Measurements from ENCODE around the gene FOXA2. TPM values are rescaled to one million over a fixed set of nuclear protein-coding genes. Genes with fewer than 3 reads are reported as not detected.

The FOXA2 gene
- polyA plus RNA-seq, 3 donors, result not detected

DNA sequence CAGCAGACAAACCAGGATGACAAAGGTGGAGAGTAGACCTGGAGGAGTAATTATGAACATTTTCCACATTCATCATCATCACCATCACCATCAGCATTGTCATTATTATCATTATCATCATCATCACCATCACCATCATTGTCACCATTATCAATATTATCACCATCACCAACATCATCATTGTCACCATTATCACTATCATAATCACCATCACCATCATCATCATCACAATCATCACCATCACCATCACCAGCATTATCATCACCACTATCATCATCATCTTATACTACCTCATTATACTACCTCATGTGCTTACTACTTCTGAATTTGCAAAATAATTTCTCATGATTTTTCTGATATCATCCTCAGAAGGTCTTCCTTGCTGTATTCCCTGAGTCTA, 39.3 kb downstream of the FOXA2 start:
- no peak overlapping the region for H2AFZ ChIP-seq (ENCODE audit: insufficient read depth, low read depth, low read length, poor library complexity, severe bottlenecking)
- H3K4me2 ChIP-seq (replicated peaks; ENCODE audit: extremely low read depth, low read length, poor library complexity, severe bottlenecking), result no peak overlapping the region
- intact Hi-C loops (cut with micrococcal nuclease), result no loop called here
- H3K4me1 Mint-ChIP-seq, result no peaks in the 10 kb centered on the region
- no peaks in the 10 kb centered on the region for H3K79me2 ChIP-seq (ENCODE audit: insufficient read depth, low read length)
- peaks cover 0 to 4% of the 10 kb centered on the region in 2 donors for H3K27me3 ChIP-seq (ENCODE audit: control insufficient read depth in 2 of 2, insufficient read depth in 2 of 2, low read length in 2 of 2)
- no peak overlapping the region for H3K27ac Mint-ChIP-seq
- no peaks in the 10 kb centered on the region for H3K9me3 ChIP-seq (replicated peaks in 1 of 2; ENCODE audit: control insufficient read depth in 1 of 2, insufficient read depth in 1 of 2, low read length in 2 of 2)
- no peak overlapping the region for H3K9ac ChIP-seq (ENCODE audit: insufficient read depth, low read length, poor library complexity, severe bottlenecking)
- TF ChIP-seq, protein P1, sequence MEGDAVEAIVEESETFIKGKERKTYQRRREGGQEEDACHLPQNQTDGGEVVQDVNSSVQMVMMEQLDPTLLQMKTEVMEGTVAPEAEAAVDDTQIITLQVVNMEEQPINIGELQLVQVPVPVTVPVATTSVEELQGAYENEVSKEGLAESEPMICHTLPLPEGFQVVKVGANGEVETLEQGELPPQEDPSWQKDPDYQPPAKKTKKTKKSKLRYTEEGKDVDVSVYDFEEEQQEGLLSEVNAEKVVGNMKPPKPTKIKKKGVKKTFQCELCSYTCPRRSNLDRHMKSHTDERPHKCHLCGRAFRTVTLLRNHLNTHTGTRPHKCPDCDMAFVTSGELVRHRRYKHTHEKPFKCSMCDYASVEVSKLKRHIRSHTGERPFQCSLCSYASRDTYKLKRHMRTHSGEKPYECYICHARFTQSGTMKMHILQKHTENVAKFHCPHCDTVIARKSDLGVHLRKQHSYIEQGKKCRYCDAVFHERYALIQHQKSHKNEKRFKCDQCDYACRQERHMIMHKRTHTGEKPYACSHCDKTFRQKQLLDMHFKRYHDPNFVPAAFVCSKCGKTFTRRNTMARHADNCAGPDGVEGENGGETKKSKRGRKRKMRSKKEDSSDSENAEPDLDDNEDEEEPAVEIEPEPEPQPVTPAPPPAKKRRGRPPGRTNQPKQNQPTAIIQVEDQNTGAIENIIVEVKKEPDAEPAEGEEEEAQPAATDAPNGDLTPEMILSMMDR (IDR thresholded peaks at IDR 0.05), result no peak
- DNase-seq, result no peak
- no peaks in the 10 kb centered on the region for H3K4me1 ChIP-seq (ENCODE audit: control insufficient read depth in 1 of 2, insufficient read depth in 2 of 2, low read length in 2 of 2)
- no peak overlapping the region for H3K27ac ChIP-seq (ENCODE audit: low read depth in 1 of 2, low read length in 2 of 2)
- H3K36me3 ChIP-seq (replicated peaks in 1 of 2; ENCODE audit: control insufficient read depth in 1 of 2, insufficient read depth in 2 of 2, low read length in 2 of 2), result no peaks in the 10 kb centered on the region
- H3K27me3 Mint-ChIP-seq (ENCODE audit: low read depth in 3 of 3), result peaks cover 3 to 9% (median 8%) of the 10 kb centered on the region in 3 donors
- no peak overlapping the region for H3K4me3 Mint-ChIP-seq
- no peak overlapping the region for H3K4me3 ChIP-seq (replicated peaks in 1 of 3; ENCODE audit: low read depth in 2 of 3, low read length in 3 of 3)
- peaks cover 0 to 4% (median 0%) of the 10 kb centered on the region in 7 donors for H3K9me3 Mint-ChIP-seq
- no peaks in the 10 kb centered on the region for H4K20me1 ChIP-seq (ENCODE audit: insufficient read depth, low read length)
- no peaks in the 10 kb centered on the region for H3K36me3 Mint-ChIP-seq

DNA sequence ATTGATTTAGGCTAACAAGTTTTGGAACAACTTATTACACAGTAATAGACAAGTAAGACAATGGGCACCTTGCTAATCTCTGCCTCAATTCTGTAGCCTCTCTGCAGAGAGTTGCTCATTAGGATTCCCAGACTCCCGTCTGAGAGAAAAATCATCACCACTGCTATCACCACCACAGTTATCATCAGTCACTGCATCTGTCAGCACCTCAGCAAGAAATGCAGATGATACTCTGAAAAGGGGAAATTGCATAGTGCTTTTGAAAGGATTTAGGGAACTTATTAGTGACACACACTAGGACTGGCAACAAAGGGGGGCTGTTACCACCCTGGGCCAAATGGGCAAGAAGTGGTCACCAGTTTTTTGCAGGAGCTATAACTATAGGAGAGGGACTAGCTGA, 39.9 kb downstream of the FOXA2 start:
- Histone ChIP-seq H3K9me3 (replicated peaks in 1 of 2; ENCODE audit: control insufficient read depth in 1 of 2, insufficient read depth in 1 of 2, low read length in 2 of 2) (no peaks in the 10 kb centered on the region), H4K20me1 (ENCODE audit: insufficient read depth, low read length) (no peaks in the 10 kb centered on the region), H3K4me2 (replicated peaks; ENCODE audit: extremely low read depth, low read length, poor library complexity, severe bottlenecking) (no peak overlapping the region), H3K4me1 (ENCODE audit: control insufficient read depth in 1 of 2, insufficient read depth in 2 of 2, low read length in 2 of 2) (no peaks in the 10 kb centered on the region), H3K27me3 (ENCODE audit: control insufficient read depth in 2 of 2, insufficient read depth in 2 of 2, low read length in 2 of 2) (peaks cover 0 to 4% of the 10 kb centered on the region in 2 donors), H3K27ac (ENCODE audit: low read depth in 1 of 2, low read length in 2 of 2) (no peak overlapping the region), H2AFZ (ENCODE audit: insufficient read depth, low read depth, low read length, poor library complexity, severe bottlenecking) (no peak overlapping the region), H3K4me3 (replicated peaks in 1 of 3; ENCODE audit: low read depth in 2 of 3, low read length in 3 of 3) (no peak overlapping the region), H3K36me3 (replicated peaks in 1 of 2; ENCODE audit: control insufficient read depth in 1 of 2, insufficient read depth in 2 of 2, low read length in 2 of 2) (no peaks in the 10 kb centered on the region), H3K79me2 (ENCODE audit: insufficient read depth, low read length) (no peaks in the 10 kb centered on the region), H3K9ac (ENCODE audit: insufficient read depth, low read length, poor library complexity, severe bottlenecking) (no peak overlapping the region)
- no CpG with 5 or more reads among the region's 1 CpG for WGBS (ENCODE audit: insufficient coverage)
- Mint-ChIP-seq H3K36me3 (no peaks in the 10 kb centered on the region), H3K4me3 (no peak overlapping the region), H3K27me3 (ENCODE audit: low read depth in 3 of 3) (peaks cover 3 to 9% (median 9%) of the 10 kb centered on the region in 3 donors), H3K27ac (no peak overlapping the region), H3K4me1 (no peaks in the 10 kb centered on the region), H3K9me3 (peaks cover 0 to 2% (median 0%) of the 10 kb centered on the region in 7 donors)
- no peak for DNase-seq
- intact Hi-C loops (cut with micrococcal nuclease), result no loop called here
- TF ChIP-seq, protein P1 (IDR thresholded peaks at IDR 0.05), result no peak

Measured in CD14-positive monocyte (primary cell).